CD4-positive, alpha-beta T cell treated with Interleukin-6 at 100 ng/mL for 8 hours (primary cell): ENCODE data around the gene TUBB2B.

ENCODE experiments used
- DNase-seq: peaks from one replicate; pipeline ENCODE4 v3.0.0-alpha.2; 2020; ENCODE audit warnings: mixed read lengths, low spot score

Gene TUBB2B

GRCh38 chr6:3227363-3228045, at the start of gene TUBB2B:
TUBB2B (minus strand) TSS chr6:3227653; CDS start chr6:3227543, 110 bp downstream.
- no peak for DNase-seq

DNA sequence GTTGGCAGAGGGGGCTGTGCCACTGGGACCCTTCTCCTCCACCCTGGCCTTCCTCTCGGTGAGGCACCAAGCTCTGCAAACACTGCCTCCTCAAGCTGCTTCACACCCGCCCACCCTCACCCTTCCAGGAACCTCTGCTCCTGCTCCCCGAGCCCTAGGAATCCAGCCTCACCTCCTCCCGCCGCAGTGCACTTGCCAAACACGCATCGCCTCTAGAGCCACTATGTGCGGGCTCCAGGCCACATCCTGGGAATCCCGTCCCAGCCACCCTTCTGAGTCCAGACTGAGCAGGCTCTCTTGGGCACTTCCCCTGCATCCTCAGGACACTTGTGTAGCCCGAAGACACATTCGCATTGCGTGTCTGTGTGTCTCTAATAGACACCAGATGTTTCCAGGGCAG, 49.8 kb upstream of the TUBB2B start:
- no peak for DNase-seq

GRCh38 chr6:3276174-3277167, 49.0 kb upstream of the TUBB2B start:
- no peak for DNase-seq

DNA sequence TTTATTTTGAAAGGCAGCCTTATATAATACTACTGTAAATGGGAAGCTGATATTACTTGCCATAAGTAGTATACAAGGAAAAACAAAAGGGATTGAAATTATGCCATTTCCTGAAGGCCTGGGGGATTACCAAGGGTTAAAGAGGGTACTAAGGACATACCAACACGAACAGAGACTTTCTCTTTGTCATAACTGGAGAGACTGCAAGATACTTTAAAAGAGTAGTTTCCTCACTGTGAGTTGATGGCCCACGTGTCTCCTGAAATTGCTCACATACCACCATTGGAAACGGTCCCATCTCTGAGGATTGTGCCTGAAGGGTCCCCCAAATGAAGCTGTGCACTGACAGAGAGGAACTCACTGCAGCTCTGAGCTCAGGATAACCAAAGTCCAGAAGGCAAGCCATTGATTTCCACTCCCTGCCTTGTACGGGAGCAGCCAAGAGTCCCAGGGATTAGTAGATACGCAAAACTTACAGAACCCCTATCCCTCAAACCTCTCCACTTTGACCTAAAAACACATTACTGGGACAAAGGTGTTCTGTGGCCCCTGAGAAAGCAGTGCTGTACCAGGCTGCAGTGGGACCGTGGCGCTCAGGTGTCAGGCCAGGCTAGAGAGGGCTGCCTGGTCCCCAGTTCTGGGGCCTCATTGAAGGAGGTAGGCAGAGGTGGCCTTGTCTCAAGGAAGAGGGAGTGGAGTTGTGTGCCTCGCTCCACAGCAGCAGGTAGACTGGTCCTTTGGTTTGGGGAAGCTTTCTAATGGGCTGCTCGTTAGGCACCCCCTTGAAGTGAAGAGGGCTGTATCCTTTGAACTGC, 46.5 kb upstream of the TUBB2B start:
- DNase-seq, result no peak

GRCh38 chr6:3272911-3273547, 45.6 kb upstream of the TUBB2B start:
- DNase-seq, result no peak

DNA sequence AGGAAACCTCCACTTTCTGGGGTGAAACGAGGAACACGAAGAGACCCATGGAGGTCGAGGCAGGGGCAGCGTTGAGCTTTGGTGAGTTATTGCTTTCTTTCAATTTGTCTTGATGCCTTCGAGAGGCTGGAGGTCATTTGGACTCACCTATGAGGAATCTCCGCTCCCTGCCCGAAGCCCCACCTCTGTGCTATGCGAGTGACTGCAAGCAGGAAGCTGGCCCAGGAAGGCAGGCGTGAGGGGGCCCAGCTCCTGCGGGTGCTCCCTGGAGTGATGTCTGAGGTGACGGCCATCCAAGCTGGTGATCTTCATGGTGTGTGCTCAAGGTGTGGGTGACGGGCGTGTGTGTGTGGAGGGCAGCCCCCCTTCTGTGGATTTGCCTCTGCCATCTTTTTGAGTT, 44.3 kb upstream of the TUBB2B start:
- no peak for DNase-seq

GRCh38 chr6:3270258-3270657, 42.8 kb upstream of the TUBB2B start:
- DNase-seq, result no peak

- DNase-seq, result no peak
These were observed 42.0 kb upstream of the TUBB2B start for GRCh38 chr6:3269281-3269975.

DNA sequence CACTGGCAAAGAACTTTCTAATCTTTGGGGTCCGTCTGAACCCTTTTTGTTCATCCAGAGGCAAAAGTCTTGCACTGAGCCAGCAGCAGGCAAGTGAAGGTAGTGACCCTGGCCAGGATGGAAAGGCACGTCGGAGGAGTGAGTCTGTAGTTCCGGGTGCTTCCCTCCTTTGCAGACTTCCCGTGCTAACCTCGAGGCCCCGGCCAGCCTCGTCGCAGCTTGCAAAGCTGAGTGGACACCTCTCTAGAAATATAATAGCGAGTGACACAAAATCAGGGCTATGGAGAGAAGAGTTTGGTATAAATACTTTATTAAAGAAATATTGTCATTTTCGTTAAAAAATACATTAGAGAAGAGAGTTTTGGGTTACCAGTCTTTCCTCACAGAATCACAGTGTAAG, 41.2 kb upstream of the TUBB2B start:
- no peak for DNase-seq

- DNase-seq, result no peak
These were observed 39.7 kb upstream of the TUBB2B start for GRCh38 chr6:3267162-3267561.

- no peak for DNase-seq
These were observed 38.7 kb upstream of the TUBB2B start for GRCh38 chr6:3266170-3266569.

DNA sequence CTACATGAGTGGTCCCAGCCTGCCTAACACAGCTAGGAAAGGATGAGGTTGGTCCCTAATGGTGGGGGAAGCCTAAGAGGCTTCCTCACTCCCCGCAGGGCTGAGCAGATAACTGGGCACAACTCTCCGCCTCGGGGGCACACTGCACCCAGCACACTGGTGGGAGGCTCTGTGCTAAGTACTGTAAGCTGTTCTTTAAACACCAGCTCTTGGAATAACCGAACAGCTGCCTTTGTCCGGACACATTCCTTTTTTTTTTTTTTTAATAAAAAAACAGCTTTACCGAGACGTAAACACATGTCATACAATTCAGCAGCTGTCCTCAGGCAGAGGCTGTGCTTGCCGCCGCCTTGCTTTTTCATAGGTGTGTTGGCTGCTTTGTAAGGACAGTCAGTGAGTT, 38.2 kb upstream of the TUBB2B start:
- DNase-seq, result no peak

DNA sequence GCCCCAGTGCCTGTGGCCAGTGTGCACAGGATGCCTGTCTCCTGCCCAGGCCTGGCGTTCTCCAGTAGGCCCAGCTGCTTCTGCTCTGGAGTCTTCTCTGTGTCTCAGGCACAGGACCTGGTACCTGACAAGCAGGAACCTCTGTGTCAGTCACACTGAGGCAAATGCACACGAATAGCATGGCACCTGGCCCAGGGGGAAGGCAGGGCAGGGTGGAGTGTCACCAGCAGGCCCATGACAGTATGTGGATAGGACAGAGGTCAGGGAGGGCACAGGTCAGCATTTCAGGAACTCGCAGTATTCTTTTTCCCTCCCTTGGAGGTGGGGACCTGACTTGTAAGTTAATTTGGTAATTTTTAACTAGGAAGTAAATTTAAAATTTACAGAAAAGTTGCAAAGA, 36.9 kb upstream of the TUBB2B start:
- DNase-seq, result no peak

DNA sequence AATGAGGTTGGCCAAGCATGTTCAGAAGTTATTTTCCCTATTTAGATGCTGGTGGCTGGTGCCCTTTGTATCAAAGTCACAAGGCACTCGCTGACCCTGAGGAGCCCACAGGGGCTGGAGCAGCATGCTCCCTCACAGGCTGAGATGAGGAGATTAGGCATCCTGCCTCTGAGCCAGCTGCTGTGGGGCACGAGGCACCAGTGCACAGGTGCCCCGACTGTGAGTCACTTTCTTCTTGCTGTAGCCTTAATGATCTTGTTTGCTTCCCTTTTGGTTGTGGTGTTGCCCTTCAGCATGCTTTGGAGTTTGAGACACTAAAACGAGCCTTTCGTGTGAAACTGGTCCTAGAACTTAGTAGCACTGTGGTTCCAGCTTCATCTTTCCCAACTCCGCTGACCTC, 35.6 kb upstream of the TUBB2B start:
- DNase-seq, result no peak

DNA sequence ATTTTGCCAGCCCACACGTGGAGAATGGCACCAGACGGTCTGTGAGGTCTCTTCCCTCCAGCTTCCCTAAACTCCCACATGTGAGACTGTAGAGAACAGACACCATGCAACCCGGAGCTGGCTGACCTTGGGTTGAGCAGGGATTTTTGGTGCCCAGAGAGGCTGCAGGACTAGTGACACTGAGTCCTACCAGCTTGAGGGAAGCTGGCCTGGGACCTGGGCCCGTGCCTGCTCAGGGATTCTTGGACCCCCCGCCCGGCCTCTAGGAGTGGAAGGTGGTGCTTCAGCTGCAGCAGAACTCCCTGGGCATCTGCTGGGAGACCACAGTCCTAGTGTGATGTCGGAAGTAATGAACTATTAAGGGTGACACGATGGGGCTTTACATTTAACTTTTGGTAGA, 34.5 kb upstream of the TUBB2B start:
- no peak for DNase-seq

GRCh38 chr6:3261518-3261820, 34.0 kb upstream of the TUBB2B start:
- DNase-seq, result no peak

- no peak for DNase-seq
These were observed 33.5 kb upstream of the TUBB2B start for GRCh38 chr6:3260772-3261517.

DNA sequence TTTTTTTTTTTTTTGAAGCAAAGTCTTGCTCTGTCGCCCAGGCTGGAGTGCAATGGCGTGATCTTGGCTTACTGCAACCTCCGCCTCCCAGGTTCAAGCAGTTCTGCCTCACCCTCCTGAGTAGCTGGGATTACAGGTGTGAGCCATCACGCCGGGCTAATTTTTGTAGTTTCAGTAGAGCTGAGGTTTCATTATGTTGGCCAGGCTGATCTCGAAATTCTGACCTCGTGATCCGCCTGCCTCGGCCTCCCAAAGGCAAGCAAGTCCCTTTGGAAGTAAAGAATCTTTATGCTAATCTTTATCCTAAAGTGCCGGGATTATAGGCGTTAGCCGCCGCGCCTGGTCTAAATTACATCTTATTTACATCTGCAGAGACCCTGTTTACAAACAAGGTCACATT, 32.8 kb upstream of the TUBB2B start:
- DNase-seq, result no peak

DNA sequence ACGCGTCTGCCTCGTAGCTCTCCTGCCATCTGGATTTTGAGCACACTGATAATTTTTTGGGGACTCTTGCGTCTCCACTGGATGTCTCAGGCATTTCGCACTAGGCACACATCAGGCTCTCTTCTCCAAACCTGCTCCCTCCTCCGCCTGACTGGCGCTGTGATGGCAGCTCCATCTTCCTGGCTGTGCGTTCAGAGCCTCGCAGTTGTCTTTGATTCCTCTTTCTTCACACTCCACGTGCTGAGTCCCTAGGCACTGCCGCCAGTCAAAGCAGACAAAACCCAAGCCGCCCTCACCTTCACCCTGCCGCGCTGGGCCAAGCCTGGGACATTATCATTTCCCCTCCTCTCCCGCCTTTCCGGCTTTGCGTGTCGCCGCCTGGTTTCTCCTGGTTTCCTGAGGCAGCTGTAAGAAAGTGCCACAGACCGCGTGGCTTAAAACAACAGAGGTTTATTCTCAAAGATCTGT, 32.1 kb upstream of the TUBB2B start:
- peak; percentile 9 for DNase-seq

DNA sequence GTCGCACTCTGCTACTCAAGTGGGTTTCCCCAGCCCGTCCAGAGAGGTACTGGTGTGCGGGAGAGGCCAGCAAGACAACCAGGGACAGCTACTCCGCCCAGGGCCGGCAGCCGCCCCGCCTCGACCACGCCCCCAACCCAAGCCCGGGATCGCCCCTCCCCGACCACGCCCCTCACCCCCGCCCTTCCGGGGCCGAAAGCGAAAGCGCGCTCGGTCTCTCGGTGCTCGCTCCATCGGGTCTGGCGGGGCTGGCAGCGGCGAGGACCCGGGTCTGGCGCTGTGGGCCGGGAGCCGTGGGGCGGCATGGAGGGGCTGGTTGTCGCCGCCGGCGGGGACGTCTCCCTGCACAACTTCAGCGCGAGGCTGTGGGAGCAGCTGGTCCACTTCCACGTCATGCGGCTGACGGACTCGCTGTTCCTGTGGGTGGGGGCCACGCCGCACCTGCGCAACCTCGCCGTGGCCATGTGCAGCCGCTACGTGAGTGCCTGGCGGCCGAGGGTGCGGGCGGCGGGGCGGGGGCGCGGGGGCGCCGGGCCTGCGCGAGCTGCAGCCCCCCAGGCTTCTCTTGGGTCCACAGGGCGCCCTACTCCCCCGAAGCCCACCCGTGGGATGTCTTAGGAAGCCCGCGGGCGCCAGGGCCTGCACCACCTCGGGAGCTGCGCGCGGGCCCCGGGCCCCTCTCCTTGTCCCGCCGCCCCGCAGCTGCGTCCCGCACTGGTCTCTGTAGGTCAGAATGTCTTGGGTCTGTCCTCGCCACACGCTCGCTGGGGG, 31.5 kb upstream of the TUBB2B start, which contains the start of gene PSMG4:
Gene PSMG4, plus strand, starts transcription at position 228 of the 771 bp plus-strand sequence. Its CDS starts 76 bp downstream, at position 304.
- DNase-seq, result peak; percentile 90
